ENCODE measurements around the gene SSTR4.
A peak's percentile ranks its signal among the peaks of the same experiment; 100 is the strongest.

SSTR4 gene

DNA sequence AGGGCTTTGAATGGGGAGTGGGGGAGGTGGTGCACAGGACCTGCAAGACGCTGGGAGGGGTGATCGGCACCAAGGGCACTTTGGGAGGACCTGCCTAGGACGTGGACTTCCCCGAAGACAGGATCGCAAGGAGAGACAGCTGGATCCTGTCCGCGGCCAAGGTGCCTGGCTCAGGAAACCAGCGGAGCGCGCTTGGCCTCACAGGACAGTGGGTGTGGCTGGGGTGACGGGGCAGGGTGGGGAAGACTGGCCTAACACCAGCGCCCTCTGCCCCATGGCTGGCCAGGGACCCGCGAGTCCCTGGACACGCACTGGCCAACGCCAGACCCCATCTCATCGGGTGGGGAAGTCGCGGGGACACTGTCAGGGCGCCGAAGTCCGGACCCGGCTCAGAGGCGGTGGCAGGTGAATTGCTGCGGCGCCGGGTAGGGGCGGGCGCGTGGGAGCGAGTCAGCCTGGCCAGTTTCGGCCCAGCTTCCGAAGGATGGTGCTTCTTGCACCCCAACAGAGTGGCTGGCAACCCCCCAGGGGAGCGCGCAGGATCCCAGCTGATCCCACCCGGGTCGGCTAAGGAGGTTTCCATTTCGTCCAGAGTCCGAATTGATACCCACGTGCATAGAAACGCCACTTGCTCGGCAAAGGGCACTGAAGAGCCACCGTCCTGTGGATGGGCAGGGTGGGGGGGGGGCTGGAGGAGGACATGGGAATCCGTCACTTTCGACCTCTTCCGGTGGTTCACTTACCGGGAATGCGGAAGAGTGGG, 15.1 kb downstream of the SSTR4 start:
- Histone ChIP-seq H3K4me3 (ENCODE audit: low read depth in 1 of 2, low read length in 2 of 2) (peak overlapping the region; percentile 63 to 66), H3K36me3 (ENCODE audit: control insufficient read depth in 1 of 2, insufficient read depth in 2 of 2, low read length in 2 of 2) (no peaks in the 10 kb centered on the region), H3K9ac (ENCODE audit: low read depth in 1 of 2, low read length in 2 of 2) (peak overlapping the region in 1 of 2 donors; percentile 28), H3K27ac (ENCODE audit: low read depth, low read length) (peak overlapping the region; percentile 26), H3K4me1 (ENCODE audit: control insufficient read depth in 1 of 2, insufficient read depth in 2 of 2, low read length in 2 of 2) (peaks cover 9 to 25% of the 10 kb centered on the region in 2 donors), H3K27me3 (ENCODE audit: control insufficient read depth in 1 of 2, insufficient read depth in 2 of 2, low read length in 2 of 2) (peaks cover 33 to 42% of the 10 kb centered on the region in 2 donors), H3K9me3 (ENCODE audit: control insufficient read depth in 1 of 2, low read length in 2 of 2) (no peaks in the 10 kb centered on the region)

DNA sequence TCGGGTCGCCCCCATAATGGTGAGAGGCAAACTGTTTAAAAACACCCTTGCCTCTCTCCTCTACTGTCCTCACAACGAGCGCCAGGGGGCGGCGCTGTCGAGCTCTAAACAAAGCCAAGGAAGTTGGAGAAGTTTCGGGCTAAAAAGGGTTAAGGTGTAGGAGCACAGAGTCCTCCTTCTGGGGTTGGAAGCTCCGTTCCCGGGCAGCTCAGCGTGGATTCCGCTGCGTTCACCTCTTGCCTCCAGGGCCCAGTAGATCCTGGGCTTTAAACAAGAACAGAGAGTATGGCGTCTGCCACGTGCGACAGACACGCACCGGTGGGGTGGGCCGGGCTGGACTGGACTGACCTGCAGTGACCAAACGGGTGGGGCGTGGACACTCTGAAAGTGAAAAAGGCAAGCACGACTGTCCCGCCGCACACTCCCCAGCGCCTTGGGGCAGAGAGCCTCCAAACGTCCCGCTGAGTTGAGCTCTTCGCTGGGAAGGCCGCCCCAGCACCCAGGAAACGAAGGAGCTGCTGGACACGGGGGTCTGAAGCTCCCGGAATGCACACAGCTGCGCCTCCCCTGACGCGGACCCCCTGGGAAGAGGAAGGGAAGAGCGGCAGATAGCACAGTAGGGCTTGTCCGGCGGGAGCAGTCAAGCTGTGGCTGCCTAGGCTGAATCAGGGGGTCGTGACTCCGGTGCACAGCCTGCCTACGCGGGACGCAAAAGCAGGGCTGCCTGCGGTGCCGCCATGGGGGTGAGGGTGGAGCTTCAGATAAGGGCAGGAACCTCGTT, 15.9 kb downstream of the SSTR4 start:
- H3K9me3 ChIP-seq (ENCODE audit: control insufficient read depth in 1 of 2, low read length in 2 of 2), result no peaks in the 10 kb centered on the region
- no peaks in the 10 kb centered on the region for H3K36me3 ChIP-seq (ENCODE audit: control insufficient read depth in 1 of 2, insufficient read depth in 2 of 2, low read length in 2 of 2)
- peaks cover 9 to 25% of the 10 kb centered on the region in 2 donors for H3K4me1 ChIP-seq (ENCODE audit: control insufficient read depth in 1 of 2, insufficient read depth in 2 of 2, low read length in 2 of 2)
- peak overlapping the region; percentile 32 to 41 for H3K9ac ChIP-seq (ENCODE audit: low read depth in 1 of 2, low read length in 2 of 2)
- no peak overlapping the region for H3K27ac ChIP-seq (ENCODE audit: low read depth, low read length)
- H3K27me3 ChIP-seq (ENCODE audit: control insufficient read depth in 1 of 2, insufficient read depth in 2 of 2, low read length in 2 of 2), result peaks cover 33 to 41% of the 10 kb centered on the region in 2 donors
- H3K4me3 ChIP-seq (ENCODE audit: low read depth in 1 of 2, low read length in 2 of 2), result peak overlapping the region; percentile 46 to 66

DNA sequence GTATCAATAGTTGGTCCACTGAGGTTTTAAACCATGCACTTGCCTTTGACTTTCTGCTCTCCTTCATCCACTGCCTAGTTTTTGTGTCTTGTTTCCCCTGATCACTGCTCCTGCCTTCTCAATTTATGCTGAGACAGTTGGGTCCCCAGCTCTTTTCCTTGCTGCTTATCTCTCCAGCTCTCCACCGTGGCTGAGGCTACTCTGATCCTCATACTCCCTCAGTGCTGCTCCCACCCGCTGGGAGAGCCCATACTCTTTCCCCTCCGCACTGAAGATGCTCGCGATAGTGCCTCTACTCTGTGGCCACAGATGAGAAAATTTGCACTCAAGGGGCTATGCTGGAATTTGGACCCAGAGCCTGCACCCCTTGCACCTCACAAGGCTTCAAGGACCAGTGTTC, 17.8 kb downstream of the SSTR4 start:
- no peak overlapping the region for H3K4me3 ChIP-seq (ENCODE audit: low read depth in 1 of 2, low read length in 2 of 2)
- H3K27me3 ChIP-seq (ENCODE audit: control insufficient read depth in 1 of 2, insufficient read depth in 2 of 2, low read length in 2 of 2), result peaks cover 23 to 26% of the 10 kb centered on the region in 2 donors
- no peaks in the 10 kb centered on the region for H3K9me3 ChIP-seq (ENCODE audit: control insufficient read depth in 1 of 2, low read length in 2 of 2)
- no peak overlapping the region for H3K27ac ChIP-seq (ENCODE audit: low read depth, low read length)
- peaks cover 9 to 23% of the 10 kb centered on the region in 2 donors for H3K4me1 ChIP-seq (ENCODE audit: control insufficient read depth in 1 of 2, insufficient read depth in 2 of 2, low read length in 2 of 2)
- H3K36me3 ChIP-seq (ENCODE audit: control insufficient read depth in 1 of 2, insufficient read depth in 2 of 2, low read length in 2 of 2), result no peaks in the 10 kb centered on the region
- H3K9ac ChIP-seq (ENCODE audit: low read depth in 1 of 2, low read length in 2 of 2), result no peak overlapping the region

DNA sequence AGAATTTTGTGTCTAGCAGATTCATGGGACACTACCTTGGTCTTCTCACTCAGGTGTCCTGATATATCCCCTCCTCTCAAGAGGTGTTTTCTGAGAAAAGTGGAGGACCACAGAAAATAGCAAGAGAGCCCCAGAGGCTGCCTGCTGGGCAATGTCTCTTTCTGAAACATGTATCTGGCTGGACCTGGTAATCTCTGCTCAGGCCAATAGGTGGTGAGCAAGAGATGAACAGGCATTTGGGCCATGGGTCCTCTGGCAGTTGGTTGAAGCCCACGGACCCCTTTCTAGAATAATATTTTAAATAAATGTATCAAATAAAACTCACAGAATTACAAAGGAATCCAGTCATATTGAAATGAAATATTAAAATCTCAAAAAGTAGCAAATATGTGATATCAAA, 23.1 kb downstream of the SSTR4 start:
- Histone ChIP-seq H3K27me3 (ENCODE audit: control insufficient read depth in 1 of 2, insufficient read depth in 2 of 2, low read length in 2 of 2) (no peaks in the 10 kb centered on the region), H3K4me1 (ENCODE audit: control insufficient read depth in 1 of 2, insufficient read depth in 2 of 2, low read length in 2 of 2) (peaks cover 0 to 5% of the 10 kb centered on the region in 2 donors), H3K27ac (ENCODE audit: low read depth, low read length) (no peak overlapping the region), H3K36me3 (ENCODE audit: control insufficient read depth in 1 of 2, insufficient read depth in 2 of 2, low read length in 2 of 2) (no peaks in the 10 kb centered on the region), H3K9ac (ENCODE audit: low read depth in 1 of 2, low read length in 2 of 2) (no peak overlapping the region), H3K9me3 (ENCODE audit: control insufficient read depth in 1 of 2, low read length in 2 of 2) (no peaks in the 10 kb centered on the region), H3K4me3 (ENCODE audit: low read depth in 1 of 2, low read length in 2 of 2) (no peak overlapping the region)

DNA sequence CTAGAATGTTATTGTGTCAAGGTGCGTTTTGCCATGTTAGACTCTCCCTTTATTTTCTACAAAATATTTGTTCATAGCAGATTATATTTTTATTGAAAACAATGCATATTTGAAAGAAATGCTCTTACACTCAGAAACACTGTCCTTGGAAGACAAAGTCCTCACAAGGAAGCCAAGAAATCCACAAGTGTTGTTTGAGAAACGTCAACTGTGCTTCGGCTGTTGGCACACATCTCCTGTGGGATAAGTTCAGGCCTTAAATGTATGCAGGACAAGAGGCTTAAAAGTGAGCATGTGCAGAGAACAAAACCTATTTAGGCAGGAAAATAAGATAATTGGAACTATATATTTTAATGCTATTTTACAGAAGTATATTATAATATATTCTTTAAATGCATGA, 23.9 kb downstream of the SSTR4 start:
- Histone ChIP-seq H3K9me3 (ENCODE audit: control insufficient read depth in 1 of 2, low read length in 2 of 2) (no peaks in the 10 kb centered on the region), H3K4me3 (ENCODE audit: low read depth in 1 of 2, low read length in 2 of 2) (no peak overlapping the region), H3K27ac (ENCODE audit: low read depth, low read length) (no peak overlapping the region), H3K9ac (ENCODE audit: low read depth in 1 of 2, low read length in 2 of 2) (no peak overlapping the region), H3K4me1 (ENCODE audit: control insufficient read depth in 1 of 2, insufficient read depth in 2 of 2, low read length in 2 of 2) (peaks cover 0 to 5% of the 10 kb centered on the region in 2 donors), H3K27me3 (ENCODE audit: control insufficient read depth in 1 of 2, insufficient read depth in 2 of 2, low read length in 2 of 2) (no peaks in the 10 kb centered on the region), H3K36me3 (ENCODE audit: control insufficient read depth in 1 of 2, insufficient read depth in 2 of 2, low read length in 2 of 2) (no peaks in the 10 kb centered on the region)

DNA sequence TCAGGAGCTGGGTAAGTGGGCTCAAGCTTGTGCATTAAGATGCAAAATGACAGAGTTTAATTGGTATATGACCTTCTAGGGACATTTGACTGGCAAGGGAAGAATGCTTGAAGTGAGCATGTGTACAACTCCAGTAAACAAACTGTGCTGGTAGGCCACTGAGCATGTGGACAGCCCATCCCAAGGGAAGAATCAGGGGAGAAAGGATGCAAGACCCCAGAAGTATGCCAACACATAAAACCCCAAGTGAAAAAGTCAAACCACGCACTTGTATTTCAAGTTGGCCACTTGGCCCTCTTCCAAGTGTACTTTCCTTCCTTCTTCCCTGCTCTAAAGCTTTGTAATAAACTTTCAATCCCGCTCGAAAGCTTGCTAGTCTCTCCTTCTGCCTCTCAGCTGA, 24.7 kb downstream of the SSTR4 start:
- H3K9ac ChIP-seq (ENCODE audit: low read depth in 1 of 2, low read length in 2 of 2), result no peak overlapping the region
- peaks cover 0 to 5% of the 10 kb centered on the region in 2 donors for H3K4me1 ChIP-seq (ENCODE audit: control insufficient read depth in 1 of 2, insufficient read depth in 2 of 2, low read length in 2 of 2)
- H3K27ac ChIP-seq (ENCODE audit: low read depth, low read length), result no peak overlapping the region
- no peaks in the 10 kb centered on the region for H3K9me3 ChIP-seq (ENCODE audit: control insufficient read depth in 1 of 2, low read length in 2 of 2)
- H3K36me3 ChIP-seq (ENCODE audit: control insufficient read depth in 1 of 2, insufficient read depth in 2 of 2, low read length in 2 of 2), result no peaks in the 10 kb centered on the region
- no peaks in the 10 kb centered on the region for H3K27me3 ChIP-seq (ENCODE audit: control insufficient read depth in 1 of 2, insufficient read depth in 2 of 2, low read length in 2 of 2)
- H3K4me3 ChIP-seq (ENCODE audit: low read depth in 1 of 2, low read length in 2 of 2), result no peak overlapping the region

DNA sequence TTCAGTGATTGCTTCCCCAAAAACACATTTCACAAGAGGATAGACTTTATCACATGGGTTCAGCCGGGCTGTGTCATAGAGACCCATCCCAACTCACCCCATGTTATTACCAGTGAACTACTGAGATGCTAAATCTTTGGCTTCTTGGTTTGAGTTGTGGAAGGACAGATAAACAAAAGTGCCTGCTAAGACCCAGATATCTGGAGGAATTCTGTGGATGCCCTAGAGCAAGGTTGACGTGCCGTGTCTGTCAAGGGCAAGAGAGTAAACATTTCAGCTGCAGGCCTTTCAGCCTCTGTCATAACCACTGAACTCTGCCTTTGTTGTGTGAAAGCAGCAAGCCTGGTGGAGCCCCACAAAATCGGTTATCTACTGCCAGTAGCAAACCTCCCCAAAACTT, 25.5 kb downstream of the SSTR4 start:
- Histone ChIP-seq H3K4me1 (ENCODE audit: control insufficient read depth in 1 of 2, insufficient read depth in 2 of 2, low read length in 2 of 2) (peaks cover 0 to 5% of the 10 kb centered on the region in 2 donors), H3K9ac (ENCODE audit: low read depth in 1 of 2, low read length in 2 of 2) (no peak overlapping the region), H3K27ac (ENCODE audit: low read depth, low read length) (no peak overlapping the region)

DNA sequence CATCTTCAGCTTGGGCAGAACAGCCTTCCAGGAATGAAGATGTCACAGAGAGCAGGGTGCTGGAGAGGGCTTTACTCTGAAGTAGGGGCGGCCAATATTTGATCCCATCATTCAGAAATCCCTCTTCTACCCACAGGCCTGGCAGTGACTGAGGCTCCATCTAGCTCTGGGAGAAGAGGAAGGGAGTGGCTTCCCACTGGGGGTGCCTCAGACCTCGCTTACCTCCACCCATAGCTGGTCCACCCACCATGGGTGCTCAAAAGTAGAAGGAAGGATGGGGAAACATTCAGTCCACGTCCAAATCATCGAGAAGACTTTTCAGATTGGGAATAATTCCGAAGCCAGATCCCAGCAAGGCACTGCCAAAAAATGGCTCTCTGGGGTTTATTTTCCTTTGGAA, 26.1 kb downstream of the SSTR4 start:
- Histone ChIP-seq H3K9ac (ENCODE audit: low read depth in 1 of 2, low read length in 2 of 2) (no peak overlapping the region), H3K4me1 (ENCODE audit: control insufficient read depth in 1 of 2, insufficient read depth in 2 of 2, low read length in 2 of 2) (peaks cover 0 to 5% of the 10 kb centered on the region in 2 donors), H3K36me3 (ENCODE audit: control insufficient read depth in 1 of 2, insufficient read depth in 2 of 2, low read length in 2 of 2) (no peaks in the 10 kb centered on the region), H3K9me3 (ENCODE audit: control insufficient read depth in 1 of 2, low read length in 2 of 2) (no peaks in the 10 kb centered on the region), H3K27ac (ENCODE audit: low read depth, low read length) (peak overlapping the region; percentile 13), H3K4me3 (ENCODE audit: low read depth in 1 of 2, low read length in 2 of 2) (no peak overlapping the region), H3K27me3 (ENCODE audit: control insufficient read depth in 1 of 2, insufficient read depth in 2 of 2, low read length in 2 of 2) (no peaks in the 10 kb centered on the region)

More for the DNA sequence above, 25.5 kb downstream of the SSTR4 start:
- no peaks in the 10 kb centered on the region for H3K27me3 ChIP-seq (ENCODE audit: control insufficient read depth in 1 of 2, insufficient read depth in 2 of 2, low read length in 2 of 2)
- H3K36me3 ChIP-seq (ENCODE audit: control insufficient read depth in 1 of 2, insufficient read depth in 2 of 2, low read length in 2 of 2), result no peaks in the 10 kb centered on the region
- H3K4me3 ChIP-seq (ENCODE audit: low read depth in 1 of 2, low read length in 2 of 2), result no peak overlapping the region
- no peaks in the 10 kb centered on the region for H3K9me3 ChIP-seq (ENCODE audit: control insufficient read depth in 1 of 2, low read length in 2 of 2)

DNA sequence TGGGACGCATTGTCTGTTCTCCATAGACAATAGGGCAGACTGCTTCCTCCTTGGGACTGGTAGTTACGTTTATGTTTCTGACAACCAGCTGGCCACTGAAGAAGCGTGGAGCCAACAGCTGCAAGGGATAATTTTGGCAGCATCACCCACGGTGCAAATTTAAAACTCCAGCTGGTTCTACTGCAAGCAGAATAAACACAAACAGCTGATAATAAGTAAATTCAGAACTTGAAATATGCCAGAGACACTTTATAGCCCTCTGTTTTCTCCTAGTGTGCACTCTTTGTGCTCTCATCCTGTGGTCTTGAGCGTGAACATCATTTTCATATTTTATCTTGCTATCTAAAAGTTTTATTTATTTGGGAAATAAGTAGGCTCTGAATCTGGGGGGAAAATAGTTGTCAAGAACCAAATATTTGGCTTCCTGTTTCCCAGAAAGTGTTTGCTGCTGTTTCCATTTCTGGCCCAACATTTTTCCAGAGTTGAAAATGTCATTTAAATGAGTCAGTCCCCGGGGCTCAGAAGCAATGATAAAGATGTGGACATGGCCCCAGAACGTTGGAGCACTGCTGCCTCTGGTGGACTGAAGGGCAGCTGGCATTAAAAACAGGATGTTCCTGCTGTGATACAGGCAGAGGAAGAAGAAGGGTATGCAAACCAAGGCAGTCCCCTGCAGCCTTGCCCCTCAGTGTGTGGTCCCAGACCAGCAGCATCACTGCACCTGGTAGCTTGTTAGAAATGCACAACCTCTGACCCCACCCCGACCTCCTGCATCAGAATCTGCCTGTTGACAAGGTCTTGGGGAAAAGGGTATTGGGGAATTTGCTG, 26.8 kb downstream of the SSTR4 start:
- Histone ChIP-seq H3K36me3 (ENCODE audit: control insufficient read depth in 1 of 2, insufficient read depth in 2 of 2, low read length in 2 of 2) (no peaks in the 10 kb centered on the region), H3K9ac (ENCODE audit: low read depth in 1 of 2, low read length in 2 of 2) (no peak overlapping the region), H3K4me3 (ENCODE audit: low read depth in 1 of 2, low read length in 2 of 2) (no peak overlapping the region), H3K9me3 (ENCODE audit: control insufficient read depth in 1 of 2, low read length in 2 of 2) (no peaks in the 10 kb centered on the region), H3K27ac (ENCODE audit: low read depth, low read length) (peak overlapping the region; percentile 13), H3K4me1 (ENCODE audit: control insufficient read depth in 1 of 2, insufficient read depth in 2 of 2, low read length in 2 of 2) (peaks cover 0 to 5% of the 10 kb centered on the region in 2 donors), H3K27me3 (ENCODE audit: control insufficient read depth in 1 of 2, insufficient read depth in 2 of 2, low read length in 2 of 2) (no peaks in the 10 kb centered on the region)

All from duodenal mucosa (tissue), 2 donors.